Heart right ventricle (tissue), 16 donors: ENCODE results near the gene TBCE. TPM values are rescaled to one million over a fixed set of nuclear protein-coding genes. Genes with fewer than 3 reads are reported as not detected.

Experiments used
- ATAC-seq, 8 donors: fragments of 200-7000 bp; cut with Tn5 transposase; one replicate each; pipeline ENCODE4 v1.9.1; 2020; ENCODE audit warnings: mild to moderate bottlenecking in 8 of 8, moderate library complexity in 8 of 8, moderate number of reproducible peaks in 1 of 8
- DNase-seq, 2 donors: peaks; one replicate each; pipeline ENCODE4 v3.0.0-alpha.2; 2020
- H3K27ac ChIP-seq, 10 donors: fragments of 200-600 bp; sonication (generic) in 2 of 10; one replicate each; pipeline versions ENCODE4 v1.5.0 to v1.8.0; 2020 to 2022; ENCODE audit warnings: mild to moderate bottlenecking in 3 of 10
- H3K27me3 ChIP-seq, 7 donors: fragments of 200-600 bp; one replicate each; pipeline ENCODE4 v1.8.0; 2021 to 2022; ENCODE audit warnings: mild to moderate bottlenecking in 2 of 7
- H3K36me3 ChIP-seq, 9 donors: fragments of 200-600 bp; sonication (generic) in 1 of 9; one replicate each; pipeline versions ENCODE4 v1.5.0 to v1.8.0; 2020 to 2022; ENCODE audit warnings: mild to moderate bottlenecking in 2 of 9
- H3K4me1 ChIP-seq, 9 donors: fragments of 200-600 bp; sonication (generic) in 1 of 9; one replicate each; pipeline versions ENCODE4 v1.5.0 to v1.8.0; 2020 to 2022; ENCODE audit warnings: mild to moderate bottlenecking in 4 of 9
- H3K4me3 ChIP-seq, 10 donors: fragments of 200-600 bp; sonication (generic) in 2 of 10; one replicate each; pipeline versions ENCODE4 v1.5.0 to v1.8.0; 2020 to 2022; ENCODE audit warnings: mild to moderate bottlenecking in 7 of 10, moderate library complexity in 2 of 10
- H3K9me3 ChIP-seq, 11 donors: fragments of 200-600 bp in 10 of 11; sonication (generic) in 2 of 11; one replicate each; pipeline versions ENCODE4 v1.5.0 to v1.8.0; 2013 to 2022; ENCODE audit warnings: mild to moderate bottlenecking in 2 of 11, control low read depth in 1 of 11, moderate library complexity in 1 of 11
- WGBS, 2 donors: extraction: QIAGEN DNeasy Blood & Tissue Kit; methylation state at CpG; one replicate each; pipeline ENCODE4 v1.1.7; 2013; ENCODE audit warnings: inconsistent platforms in 1 of 2; 5-methylcytosine and 5-hydroxymethylcytosine counted together
- intact Hi-C, 10 donors: fragments of 100-400 bp; cut with DNase I; formaldehyde crosslinking; loops; one replicate each; pipeline versions ENCODE4 v1.11.1 to v1.14.2; 2022
- polyA plus RNA-seq, 2 donors: library from polyadenylated mRNA; stranded (reverse); fragments of 200-250 nt; gene quantifications; one replicate each; pipeline ENCODE4 v1.2.3, GENCODE V29; 2013
- total RNA-seq, 10 donors: library from RNA; stranded (reverse); fragmentation: NEBNext Ultra II Directional in 3 of 10; extraction: Animal tissue kit (Norgen Biotek cat#: 25700) in 3 of 10; gene quantifications; one replicate each; pipeline versions ENCODE4 v1.2.1 to v1.2.4, GENCODE V29; 2021 to 2023
- TF ChIP-seq, protein P1 (sequence below), 9 donors: fragments of 200-600 bp; sonication (generic) in 2 of 9; IDR thresholded peaks; one replicate each; pipeline versions ENCODE4 v1.5.0 to v1.8.0; 2021 to 2022; ENCODE audit warnings: antibody characterized with exemption in 9 of 9, mild to moderate bottlenecking in 5 of 9, moderate library complexity in 1 of 9
- donor health status: Arrhythmogenic right ventricular cardiomyopathy.
- donor health status: ischemic (EF 13 %, LVEDD 7.1; RV severe dilation, severe dysfunction).
- donor health status: healthy with polysubstance abuse.
- donor health status: DM: no; HTN: yes; CAD: no.
- donor health status: DM: no; HTN: no; CAD: no.
- donor health status: ischemic (EF 25% LVEDD 6.9; RV normal size, moderate dysfunction).
- donor health status: ischemic (EF 25% LVEDD 5.7; RV mildly dilated, moderate dysfunction).
- donor health status: healthy.
- donor health status: DM: yes; HTN: yes; CAD: no.
- donor health status: Ischemic cardiomyopathy.
- donor health status: ischemic (EF 35%, LVEDD 5.7; RV mildly dilated, moderate dysfunction).
- donor health status: nonischemic (EF 11% LVEDD 7.7; RV severe dilation, severe dysfunction).
- donor health status: DM: yes; HTN: yes; CAD: no.
- donor health status: PGD.
- donor health status: ischemic (EF 29% LVEDD 5.4; RV normal size, mild dysfunction).
- donor health status: nonischemic (EF 23%, LVEDD 6.1; RV moderate dilation, normal function).

The TBCE gene
- total and polyA plus RNA-seq, 12 donors = 9.0 to 42.9 (median 20.0) TPM

DNA sequence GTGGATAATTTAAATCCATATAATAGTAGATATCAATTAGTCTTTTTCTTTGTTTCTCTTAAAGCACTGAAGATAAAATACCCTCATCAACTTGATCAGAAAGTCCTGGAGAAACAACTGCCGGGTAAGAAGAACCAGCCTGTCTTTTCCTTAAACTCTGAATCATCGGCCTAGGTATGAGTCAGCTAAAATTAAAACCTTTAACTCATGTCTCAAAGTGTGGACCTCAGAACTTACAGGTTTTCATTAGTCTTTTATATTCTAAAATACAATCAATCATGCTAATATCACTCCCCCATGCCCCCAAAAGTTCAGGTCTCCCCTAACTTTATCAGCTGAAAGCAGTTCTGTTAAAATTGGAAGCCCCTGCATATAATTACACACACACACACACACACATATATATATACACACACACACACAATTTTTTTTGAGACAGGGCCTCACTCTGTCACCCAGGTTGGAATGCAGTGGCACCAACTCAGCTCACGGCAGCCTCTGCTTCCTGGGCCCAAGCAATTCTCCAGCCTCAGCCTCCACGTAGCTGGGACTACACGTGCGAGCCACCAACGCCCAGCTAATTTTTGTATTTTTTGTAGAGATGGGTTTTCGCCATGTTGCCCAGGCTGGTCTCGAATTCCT is 75.7 kb downstream of the TBCE start:
- ATAC-seq (no peak), DNase-seq (no peak)
- Histone ChIP-seq H3K27ac (peak overlapping the region in 2 of 10 donors; percentile 24 to 26), H3K27me3 (no peaks in the 10 kb centered on the region), H3K4me1 (no peaks in the 10 kb centered on the region), H3K36me3 (peaks cover 4 to 100% (median 77%) of the 10 kb centered on the region in 9 donors), H3K4me3 (no peak overlapping the region), H3K9me3 (no peaks in the 10 kb centered on the region)
- TF ChIP-seq, protein P1, sequence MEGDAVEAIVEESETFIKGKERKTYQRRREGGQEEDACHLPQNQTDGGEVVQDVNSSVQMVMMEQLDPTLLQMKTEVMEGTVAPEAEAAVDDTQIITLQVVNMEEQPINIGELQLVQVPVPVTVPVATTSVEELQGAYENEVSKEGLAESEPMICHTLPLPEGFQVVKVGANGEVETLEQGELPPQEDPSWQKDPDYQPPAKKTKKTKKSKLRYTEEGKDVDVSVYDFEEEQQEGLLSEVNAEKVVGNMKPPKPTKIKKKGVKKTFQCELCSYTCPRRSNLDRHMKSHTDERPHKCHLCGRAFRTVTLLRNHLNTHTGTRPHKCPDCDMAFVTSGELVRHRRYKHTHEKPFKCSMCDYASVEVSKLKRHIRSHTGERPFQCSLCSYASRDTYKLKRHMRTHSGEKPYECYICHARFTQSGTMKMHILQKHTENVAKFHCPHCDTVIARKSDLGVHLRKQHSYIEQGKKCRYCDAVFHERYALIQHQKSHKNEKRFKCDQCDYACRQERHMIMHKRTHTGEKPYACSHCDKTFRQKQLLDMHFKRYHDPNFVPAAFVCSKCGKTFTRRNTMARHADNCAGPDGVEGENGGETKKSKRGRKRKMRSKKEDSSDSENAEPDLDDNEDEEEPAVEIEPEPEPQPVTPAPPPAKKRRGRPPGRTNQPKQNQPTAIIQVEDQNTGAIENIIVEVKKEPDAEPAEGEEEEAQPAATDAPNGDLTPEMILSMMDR (IDR thresholded peaks at IDR 0.05) = no peak
- intact Hi-C loops = no loop called here
- 93 to 97% methylated on average over 9 of the region's 9 CpGs for WGBS, 2 donors

DNA sequence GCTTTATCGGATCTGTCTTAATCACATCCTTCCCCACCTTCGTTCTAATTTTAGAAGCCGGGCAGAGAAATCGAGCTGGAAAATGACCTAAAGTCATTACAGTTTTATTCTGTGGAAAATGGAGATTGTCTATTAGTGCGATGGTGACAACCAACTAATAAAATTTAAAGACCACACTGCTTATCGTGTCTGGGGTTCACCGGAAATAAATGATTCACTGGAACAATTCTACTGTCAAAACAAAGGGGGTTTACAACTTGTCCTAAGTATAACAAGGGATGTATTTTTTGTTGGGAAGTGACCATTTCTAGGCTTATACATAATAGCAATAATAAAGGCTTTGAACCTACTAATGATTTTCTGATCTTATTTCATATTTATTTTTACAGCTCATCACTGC is 81.4 kb downstream of the TBCE start:
- Histone ChIP-seq H3K36me3 (peaks cover 0 to 100% (median 62%) of the 10 kb centered on the region in 9 donors), H3K4me1 (peaks cover 0 to 7% (median 0%) of the 10 kb centered on the region in 9 donors), H3K27ac (peak overlapping the region in 1 of 10 donors; percentile 16), H3K27me3 (no peaks in the 10 kb centered on the region), H3K4me3 (no peak overlapping the region), H3K9me3 (no peaks in the 10 kb centered on the region)
- 58 to 66% methylated on average over 7 of the region's 7 CpGs for WGBS, 2 donors
- intact Hi-C loops = no loop called here
- DNase-seq (no peak), ATAC-seq (no peak)
- TF ChIP-seq, protein P1 (IDR thresholded peaks at IDR 0.05) = no peak

DNA sequence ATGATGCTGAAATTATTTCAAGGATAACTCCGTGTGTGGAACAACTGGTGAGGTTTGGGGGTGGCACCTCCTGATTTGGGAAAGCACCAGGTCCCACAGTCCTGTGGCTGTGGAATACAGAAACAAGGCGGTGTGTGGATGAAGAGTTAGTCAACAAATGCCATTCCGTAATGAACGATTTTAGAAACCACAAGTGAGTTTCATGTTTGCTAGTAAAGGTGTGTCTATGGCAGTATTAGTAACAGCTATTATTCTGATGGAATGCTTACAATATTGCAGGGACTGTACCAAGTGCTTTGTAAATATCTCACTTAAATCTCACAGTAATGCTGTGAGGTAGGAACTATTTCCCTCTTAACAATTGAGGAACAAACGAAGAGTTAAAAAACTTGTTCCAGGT is 83.2 kb downstream of the TBCE start:
- 90 to 94% methylated on average over 5 of the region's 5 CpGs for WGBS, 2 donors
- Histone ChIP-seq H3K9me3 (no peaks in the 10 kb centered on the region), H3K36me3 (peaks cover 0 to 100% (median 44%) of the 10 kb centered on the region in 9 donors), H3K4me3 (no peak overlapping the region), H3K27ac (no peak overlapping the region), H3K4me1 (peaks cover 0 to 7% (median 0%) of the 10 kb centered on the region in 9 donors), H3K27me3 (no peaks in the 10 kb centered on the region)
- ATAC-seq = no peak
- no peak for DNase-seq
- TF ChIP-seq, protein P1 (IDR thresholded peaks at IDR 0.05) = no peak
- intact Hi-C loops = no loop called here

DNA sequence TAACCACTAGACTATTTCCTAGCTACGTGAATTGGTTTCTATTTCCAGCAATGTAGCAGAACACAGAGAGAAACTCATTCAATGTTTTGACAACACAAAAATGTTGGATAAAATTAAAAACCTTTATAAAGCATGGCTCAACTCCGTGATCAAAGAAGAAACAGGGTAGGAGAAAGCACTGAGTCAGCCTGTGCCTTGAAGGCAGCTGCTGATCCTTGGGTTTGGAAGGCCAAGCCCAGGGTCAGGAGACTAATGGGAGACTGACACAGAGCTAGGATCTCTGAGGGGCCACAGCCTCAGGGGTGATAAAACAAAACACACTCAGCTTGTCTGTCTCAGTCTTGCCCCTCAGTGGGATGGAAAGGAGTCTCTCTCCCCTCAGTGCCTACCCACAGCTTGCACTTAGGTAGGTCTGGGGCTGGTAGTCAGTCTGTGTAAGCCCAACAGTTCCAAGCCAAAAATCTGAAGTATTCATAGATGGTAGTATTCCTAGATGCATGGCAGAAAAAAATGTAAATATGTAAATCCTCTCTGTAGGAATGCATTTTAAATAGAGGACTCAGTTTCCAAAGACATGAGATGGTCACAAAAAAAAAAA is 83.8 kb downstream of the TBCE start:
- H3K9me3 ChIP-seq = no peaks in the 10 kb centered on the region
- 71 to 74% methylated on average over 2 of the region's 2 CpGs for WGBS, 2 donors
- intact Hi-C loops = no loop called here
- H3K27me3 ChIP-seq = no peaks in the 10 kb centered on the region
- H3K27ac ChIP-seq = no peak overlapping the region
- DNase-seq (no peak), ATAC-seq (no peak)
- peaks cover 0 to 100% (median 39%) of the 10 kb centered on the region in 9 donors for H3K36me3 ChIP-seq
- H3K4me1 ChIP-seq = peaks cover 0 to 7% (median 0%) of the 10 kb centered on the region in 9 donors
- TF ChIP-seq, protein P1 (IDR thresholded peaks at IDR 0.05) = no peak
- no peak overlapping the region for H3K4me3 ChIP-seq
